Neural cell (in vitro differentiated cells): Measurements from ENCODE around the gene FOXP4.

Experiments used
- SMC3 ChIP-seq: fragments of 450-650 bp; conservative IDR thresholded peaks from 2 replicates; pipeline ENCODE4 v1.6.1; 2014; ENCODE audit warnings: antibody characterized with exemption, mild to moderate bottlenecking, moderate library complexity; ENCODE audit not compliant: poor library complexity
- TF ChIP-seq, protein P1 (sequence below): fragments of 450-650 bp; IDR thresholded peaks from 2 replicates; pipeline ENCODE4 v1.5.1; 2014; ENCODE audit warnings: antibody characterized with exemption, mild to moderate bottlenecking, moderate library complexity; ENCODE audit not compliant: poor library complexity, severe bottlenecking

DNA sequence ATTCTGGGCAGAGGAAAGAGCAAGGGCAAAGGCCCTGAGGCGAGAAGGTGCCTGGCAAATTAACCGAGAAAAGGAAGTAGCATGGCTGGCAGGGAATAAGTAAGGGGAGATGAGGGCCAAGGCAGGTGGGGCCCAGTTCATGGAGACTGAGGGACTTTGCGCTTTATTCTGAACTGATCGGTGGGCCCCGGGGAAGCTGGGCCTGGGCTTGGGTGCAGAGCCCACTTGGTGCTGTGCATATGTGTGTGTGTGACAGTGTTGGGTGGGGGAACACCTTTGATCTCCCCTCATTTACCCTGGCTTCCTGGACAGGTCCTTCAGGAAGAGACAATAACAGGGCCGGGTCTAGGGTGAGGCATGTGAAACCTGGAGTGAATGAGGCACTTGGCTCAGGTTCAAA is 89.2 kb downstream of the FOXP4 start:
- TF ChIP-seq, protein P1, sequence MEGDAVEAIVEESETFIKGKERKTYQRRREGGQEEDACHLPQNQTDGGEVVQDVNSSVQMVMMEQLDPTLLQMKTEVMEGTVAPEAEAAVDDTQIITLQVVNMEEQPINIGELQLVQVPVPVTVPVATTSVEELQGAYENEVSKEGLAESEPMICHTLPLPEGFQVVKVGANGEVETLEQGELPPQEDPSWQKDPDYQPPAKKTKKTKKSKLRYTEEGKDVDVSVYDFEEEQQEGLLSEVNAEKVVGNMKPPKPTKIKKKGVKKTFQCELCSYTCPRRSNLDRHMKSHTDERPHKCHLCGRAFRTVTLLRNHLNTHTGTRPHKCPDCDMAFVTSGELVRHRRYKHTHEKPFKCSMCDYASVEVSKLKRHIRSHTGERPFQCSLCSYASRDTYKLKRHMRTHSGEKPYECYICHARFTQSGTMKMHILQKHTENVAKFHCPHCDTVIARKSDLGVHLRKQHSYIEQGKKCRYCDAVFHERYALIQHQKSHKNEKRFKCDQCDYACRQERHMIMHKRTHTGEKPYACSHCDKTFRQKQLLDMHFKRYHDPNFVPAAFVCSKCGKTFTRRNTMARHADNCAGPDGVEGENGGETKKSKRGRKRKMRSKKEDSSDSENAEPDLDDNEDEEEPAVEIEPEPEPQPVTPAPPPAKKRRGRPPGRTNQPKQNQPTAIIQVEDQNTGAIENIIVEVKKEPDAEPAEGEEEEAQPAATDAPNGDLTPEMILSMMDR: no peak
- no peak for TF ChIP-seq SMC3
